HG02642 (cell line): ENCODE measurements around the gene ADAMTS3.

ENCODE experiments used
- ATAC-seq: cut with Tn5 transposase; IDR thresholded peaks from one replicate; pipeline ENCODE4 v1.9.1; 2021; ENCODE audit warnings: mild to moderate bottlenecking; ENCODE audit not compliant: unreplicated experiment, poor library complexity

Gene ADAMTS3

DNA sequence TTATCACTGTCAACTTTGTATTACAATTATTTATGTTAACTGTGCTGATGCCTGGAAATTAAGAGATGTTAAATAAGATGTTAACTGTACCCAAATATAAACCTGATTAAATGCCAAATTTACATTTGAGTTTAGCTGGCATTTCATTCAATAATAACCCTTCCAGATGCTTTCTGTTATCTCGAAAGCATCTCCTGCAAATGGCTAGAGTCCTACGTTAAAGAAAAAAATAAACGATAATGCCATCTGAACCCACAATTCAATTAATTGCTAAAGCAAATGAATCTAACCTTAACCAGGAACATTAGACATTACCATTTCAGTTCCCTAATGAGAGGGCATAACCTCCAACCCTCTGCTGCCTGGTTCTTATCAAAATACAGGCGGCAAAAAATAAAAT lies 145.0 kb downstream of the ADAMTS3 start:
- ATAC-seq: no peak

DNA sequence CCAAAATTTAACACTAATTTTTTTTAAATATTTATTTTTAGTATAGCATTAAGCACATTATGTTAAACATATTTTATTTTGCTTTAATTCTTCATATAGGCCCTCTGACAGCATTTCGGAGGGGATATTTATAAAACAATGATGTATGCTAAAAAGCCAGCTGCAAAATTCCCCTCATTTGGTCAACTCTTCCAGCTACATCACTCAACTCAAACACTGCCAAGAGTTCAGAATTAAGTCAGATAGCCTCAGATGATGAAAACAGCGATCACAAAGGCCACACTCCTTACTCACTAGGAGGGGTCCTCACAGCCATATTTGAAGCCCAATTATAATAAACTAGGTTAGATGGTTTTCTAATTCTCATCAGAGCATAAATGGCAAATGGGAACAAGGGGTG lies 146.6 kb downstream of the ADAMTS3 start:
- no peak for ATAC-seq

DNA sequence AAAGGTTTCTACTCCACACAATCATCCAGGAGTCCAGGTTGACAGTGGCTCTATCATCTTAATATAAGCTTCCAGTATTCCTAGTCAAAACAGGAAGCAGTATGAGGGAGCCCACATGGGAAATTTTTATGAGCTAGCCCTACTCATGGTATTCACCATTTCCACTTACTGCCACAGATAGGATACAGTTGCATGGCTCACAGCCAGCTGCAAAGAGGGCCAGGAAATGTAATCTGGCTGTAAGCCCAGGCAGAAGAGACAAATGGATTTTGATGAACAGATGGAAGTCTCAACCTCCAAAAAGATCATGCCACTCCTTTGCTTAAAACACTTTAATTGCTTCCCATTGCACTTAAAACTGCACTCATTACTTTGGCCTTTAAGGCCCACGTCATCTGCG lies 150.6 kb downstream of the ADAMTS3 start:
- ATAC-seq: no peak

GRCh38 chr4:72410158-72410557 lies 158.9 kb downstream of the ADAMTS3 start:
- no peak for ATAC-seq

DNA sequence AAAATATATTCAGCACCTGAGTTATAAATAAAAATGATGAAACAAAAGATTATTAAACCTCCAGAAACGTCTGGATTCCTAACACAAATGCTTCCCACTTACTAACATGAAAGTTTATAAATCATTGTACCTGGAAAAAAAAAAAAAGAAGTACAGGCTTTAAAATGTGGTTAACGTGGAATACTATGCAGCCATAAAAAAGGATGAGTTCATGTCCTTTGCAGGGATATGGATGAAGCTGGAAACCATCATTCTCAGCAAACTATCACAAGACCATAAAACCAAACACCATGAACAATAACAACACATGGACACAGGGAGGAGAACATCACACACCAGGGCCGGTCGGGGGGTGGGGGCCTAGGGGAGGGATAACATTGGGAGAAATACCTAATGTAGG lies 160.5 kb downstream of the ADAMTS3 start:
- no peak for ATAC-seq

DNA sequence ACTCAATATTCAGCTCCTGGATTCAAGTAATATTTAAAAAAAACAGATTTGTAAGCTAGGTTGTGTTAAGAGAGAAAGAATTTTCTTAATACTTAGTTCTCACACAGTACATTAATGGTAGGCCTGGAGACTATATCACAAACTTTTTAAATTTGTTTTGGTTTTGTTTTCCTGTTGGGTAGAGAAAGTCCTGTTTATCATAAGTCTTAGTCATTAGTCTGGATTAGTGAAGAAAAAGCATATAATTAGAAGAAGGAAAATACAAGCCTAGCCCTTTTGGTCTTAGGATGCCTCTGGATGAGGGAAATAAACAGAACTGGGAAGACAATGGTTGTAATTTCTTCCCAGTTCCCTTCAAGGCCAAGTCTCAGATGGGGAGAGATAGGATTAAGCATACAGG lies 163.6 kb downstream of the ADAMTS3 start:
- no peak for ATAC-seq

GRCh38 chr4:72397314-72397713 lies 171.7 kb downstream of the ADAMTS3 start:
- no peak for ATAC-seq

GRCh38 chr4:72394012-72394663 lies 174.9 kb downstream of the ADAMTS3 start:
- no peak for ATAC-seq

GRCh38 chr4:72391281-72391680 lies 177.7 kb downstream of the ADAMTS3 start:
- ATAC-seq: no peak

DNA sequence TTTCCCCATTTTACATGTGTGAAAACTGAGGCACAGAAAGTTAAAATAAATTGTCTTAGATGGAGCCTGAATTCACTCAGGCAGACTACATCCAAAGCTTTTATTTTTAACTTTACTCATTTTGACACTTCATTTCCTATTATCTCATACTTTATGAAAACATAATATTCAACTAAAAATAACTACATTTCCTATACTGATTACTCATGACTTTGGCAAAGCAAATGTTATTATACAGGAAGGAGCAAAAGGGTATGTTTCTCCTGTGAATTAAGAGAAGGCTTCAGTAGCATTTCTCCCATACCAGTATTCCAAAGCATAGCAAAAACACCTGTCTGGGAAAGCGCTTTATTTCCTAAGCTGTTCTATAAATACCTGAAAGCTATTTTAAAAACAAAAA lies 178.6 kb downstream of the ADAMTS3 start:
- no peak for ATAC-seq

GRCh38 chr4:72388521-72388920 lies 180.5 kb downstream of the ADAMTS3 start:
- ATAC-seq: no peak

DNA sequence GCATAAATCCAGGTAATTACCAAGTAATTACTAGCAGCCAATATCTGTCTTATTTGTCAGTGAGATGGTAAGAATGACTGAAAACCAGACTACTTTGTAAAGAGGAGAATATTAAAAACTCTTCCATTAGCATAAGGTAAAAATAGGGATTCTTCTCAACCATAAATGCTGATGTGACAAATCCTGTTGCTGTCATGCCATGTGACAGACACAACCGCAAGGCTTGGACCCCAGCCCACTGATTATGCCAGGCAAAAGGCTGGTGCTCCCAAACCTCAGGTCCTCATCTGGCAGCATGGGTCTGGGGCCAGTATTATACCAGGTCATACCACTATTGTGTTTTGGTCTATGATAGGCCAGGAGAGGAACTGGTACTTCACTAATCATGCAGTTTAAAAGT lies 181.1 kb downstream of the ADAMTS3 start:
- ATAC-seq: no peak

- ATAC-seq: no peak
Measured at GRCh38 chr4:72383439-72383838, 185.6 kb downstream of the ADAMTS3 start.

GRCh38 chr4:72378901-72379300 lies 190.1 kb downstream of the ADAMTS3 start:
- no peak for ATAC-seq

DNA sequence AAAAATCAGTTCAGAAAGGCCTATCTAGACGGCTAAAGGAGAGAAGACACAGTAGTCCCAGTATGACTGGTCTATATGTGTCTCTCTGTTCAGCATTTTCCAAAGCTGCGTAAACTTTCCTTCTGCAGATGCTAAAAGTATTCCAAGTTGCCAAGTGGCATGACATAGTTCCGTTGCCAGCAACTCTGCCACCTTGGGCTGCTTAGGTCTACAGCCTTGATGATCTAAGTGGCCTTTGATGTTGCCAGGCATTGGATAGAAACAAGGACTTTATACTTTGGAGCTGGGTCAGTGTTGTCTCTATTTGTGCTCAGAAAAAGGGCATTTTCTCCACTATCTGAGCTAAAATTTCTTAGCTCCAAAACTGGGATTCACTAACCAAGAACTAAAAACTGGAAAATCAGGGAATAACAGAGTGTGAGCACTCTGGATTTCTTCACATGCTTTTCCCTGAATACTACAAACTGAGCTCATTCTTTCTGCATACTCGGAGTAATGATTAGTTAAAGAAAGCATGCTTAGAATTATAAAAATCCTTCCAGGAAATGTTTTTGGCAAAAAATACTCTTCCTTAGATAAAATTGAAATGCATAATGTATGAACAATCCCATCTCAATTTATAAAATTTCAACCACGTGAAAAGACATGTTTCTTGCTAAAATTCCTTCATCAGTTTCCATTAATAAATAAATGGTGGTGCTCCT lies 191.4 kb downstream of the ADAMTS3 start:
- no peak for ATAC-seq

GRCh38 chr4:72376901-72377300 lies 192.1 kb downstream of the ADAMTS3 start:
- ATAC-seq: no peak

DNA sequence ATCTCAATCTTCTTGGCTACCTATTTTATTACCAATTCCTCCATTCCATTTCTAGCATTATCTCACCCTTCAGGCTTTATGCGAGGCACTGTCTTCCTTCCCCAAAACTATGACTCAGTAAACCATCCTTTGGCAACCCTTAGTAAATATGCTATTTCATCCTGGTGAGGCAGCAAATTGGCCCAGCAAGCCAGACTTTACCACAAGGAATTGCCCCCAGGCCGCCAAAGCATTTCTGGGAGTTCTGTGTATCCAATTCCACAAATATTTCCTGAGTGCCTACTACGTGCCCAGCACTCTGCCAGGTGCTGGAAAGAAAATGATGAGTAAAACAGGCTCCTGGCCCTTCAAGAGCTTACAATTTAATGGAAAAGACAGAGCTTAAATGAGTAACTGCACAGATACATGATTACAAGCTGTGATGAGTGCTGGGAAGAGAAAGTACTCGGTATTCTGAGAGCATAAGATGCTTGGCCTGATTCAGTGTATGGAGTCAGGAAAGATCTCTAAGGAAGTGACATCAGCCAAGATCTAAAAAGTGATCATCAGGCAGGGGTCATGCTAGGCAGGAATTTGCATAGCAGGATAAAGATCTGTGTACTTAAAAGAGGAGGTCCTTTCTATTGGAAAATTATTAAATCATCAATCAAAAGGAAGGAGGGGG lies 193.8 kb downstream of the ADAMTS3 start:
- ATAC-seq: no peak

DNA sequence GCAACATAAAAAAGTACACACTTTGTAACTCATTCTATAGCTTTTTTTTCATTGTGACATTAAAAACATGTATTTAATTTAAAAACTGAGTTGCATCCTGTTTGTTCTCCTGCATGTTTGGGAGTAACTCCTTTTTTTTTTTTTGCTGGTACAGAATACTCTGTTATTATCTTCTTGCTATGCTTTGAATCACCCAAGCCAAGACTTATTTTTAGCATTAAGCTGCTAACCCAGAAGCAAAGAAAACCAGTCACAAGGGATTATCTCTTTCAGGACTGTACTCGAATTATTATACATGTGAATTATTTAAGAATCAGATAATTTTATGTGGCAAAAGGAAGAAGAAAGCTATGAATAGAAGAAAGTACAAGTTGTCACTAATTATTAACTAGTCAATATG lies 194.9 kb downstream of the ADAMTS3 start:
- no peak for ATAC-seq

DNA sequence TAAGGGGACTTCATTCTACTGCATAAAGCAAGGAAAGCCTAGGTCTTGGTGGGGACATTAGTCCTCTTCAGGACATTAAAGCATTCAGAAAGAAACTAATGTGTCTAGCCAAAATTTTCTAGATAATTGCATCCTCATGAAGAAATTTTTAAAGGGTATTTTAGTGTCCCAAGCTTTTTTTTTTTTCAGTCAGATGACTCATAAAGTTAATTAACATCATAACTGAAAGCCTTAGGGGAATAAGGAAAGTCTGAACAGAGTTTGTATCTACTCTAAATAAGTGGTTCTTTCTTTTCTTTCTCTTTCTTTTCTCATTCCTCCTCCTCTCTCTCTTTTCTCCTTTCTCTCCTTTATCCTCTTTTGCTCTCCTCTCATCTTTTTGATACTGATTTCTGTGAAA lies 202.4 kb downstream of the ADAMTS3 start:
- no peak for ATAC-seq

- no peak for ATAC-seq
Measured at GRCh38 chr4:72365981-72366380, 203.0 kb downstream of the ADAMTS3 start.

- ATAC-seq: no peak
Measured at GRCh38 chr4:72365016-72365415, 204.0 kb downstream of the ADAMTS3 start.

- no peak for ATAC-seq
Measured at GRCh38 chr4:72360075-72360474, 208.9 kb downstream of the ADAMTS3 start.
